GM20000 (cell line): Measurements from ENCODE around the gene CBLN3.

Experiments
- DNase-seq: peaks from one replicate; pipeline ENCODE4 v3.0.0; 2012; ENCODE audit warnings: low spot score
- TF ChIP-seq, protein P1 (sequence below): IDR thresholded peaks from 2 replicates; pipeline ENCODE4 v1.5.1; 2012; ENCODE audit warnings: mild to moderate bottlenecking, control low read depth; ENCODE audit errors: extremely low read depth, missing control alignments

CBLN3 gene

DNA sequence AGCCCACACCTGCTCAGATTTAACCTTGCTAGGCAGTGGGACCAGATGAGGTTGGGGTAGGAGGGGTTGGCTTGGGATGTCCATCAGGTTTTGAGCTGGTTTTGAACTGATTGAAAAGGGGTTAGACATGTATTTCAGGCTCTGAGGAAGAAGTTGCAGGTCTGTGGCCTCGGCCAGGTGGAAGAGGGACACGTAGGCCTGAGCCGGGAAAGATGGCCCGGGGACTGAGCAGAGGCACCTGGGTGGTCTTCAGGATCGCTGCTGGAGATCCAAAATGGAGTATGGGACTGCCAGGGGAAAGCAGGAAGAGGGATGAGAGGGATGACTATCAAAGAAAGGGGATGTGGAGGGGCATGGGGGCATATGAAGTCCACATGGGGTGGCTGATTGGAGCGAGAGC is 23.1 kb downstream of the CBLN3 start:
- TF ChIP-seq, protein P1, sequence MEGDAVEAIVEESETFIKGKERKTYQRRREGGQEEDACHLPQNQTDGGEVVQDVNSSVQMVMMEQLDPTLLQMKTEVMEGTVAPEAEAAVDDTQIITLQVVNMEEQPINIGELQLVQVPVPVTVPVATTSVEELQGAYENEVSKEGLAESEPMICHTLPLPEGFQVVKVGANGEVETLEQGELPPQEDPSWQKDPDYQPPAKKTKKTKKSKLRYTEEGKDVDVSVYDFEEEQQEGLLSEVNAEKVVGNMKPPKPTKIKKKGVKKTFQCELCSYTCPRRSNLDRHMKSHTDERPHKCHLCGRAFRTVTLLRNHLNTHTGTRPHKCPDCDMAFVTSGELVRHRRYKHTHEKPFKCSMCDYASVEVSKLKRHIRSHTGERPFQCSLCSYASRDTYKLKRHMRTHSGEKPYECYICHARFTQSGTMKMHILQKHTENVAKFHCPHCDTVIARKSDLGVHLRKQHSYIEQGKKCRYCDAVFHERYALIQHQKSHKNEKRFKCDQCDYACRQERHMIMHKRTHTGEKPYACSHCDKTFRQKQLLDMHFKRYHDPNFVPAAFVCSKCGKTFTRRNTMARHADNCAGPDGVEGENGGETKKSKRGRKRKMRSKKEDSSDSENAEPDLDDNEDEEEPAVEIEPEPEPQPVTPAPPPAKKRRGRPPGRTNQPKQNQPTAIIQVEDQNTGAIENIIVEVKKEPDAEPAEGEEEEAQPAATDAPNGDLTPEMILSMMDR, result no peak

DNA sequence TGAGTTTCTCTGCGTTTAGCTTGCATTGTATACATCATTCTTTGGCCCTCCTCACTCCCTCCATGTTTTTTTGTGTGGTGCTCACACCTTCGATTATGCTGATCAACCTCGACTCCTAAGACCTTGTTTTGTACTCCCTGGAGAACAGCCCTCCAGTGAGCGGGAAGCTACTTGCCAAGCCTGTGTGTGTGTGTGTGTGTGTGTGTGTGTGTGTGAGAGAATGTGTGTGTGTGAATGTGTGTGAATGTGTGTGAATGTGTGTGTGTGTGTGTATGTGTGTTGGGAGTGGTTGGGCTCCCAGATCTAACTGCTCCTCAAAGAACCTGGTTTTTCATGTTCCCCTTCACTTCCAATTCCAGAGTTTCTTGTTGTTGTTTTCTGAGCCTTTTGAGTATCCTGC is 24.7 kb downstream of the CBLN3 start:
- TF ChIP-seq, protein P1, result no peak
- DNase-seq, result no peak

More for the DNA sequence above, 23.1 kb downstream of the CBLN3 start:
- no peak for DNase-seq

DNA sequence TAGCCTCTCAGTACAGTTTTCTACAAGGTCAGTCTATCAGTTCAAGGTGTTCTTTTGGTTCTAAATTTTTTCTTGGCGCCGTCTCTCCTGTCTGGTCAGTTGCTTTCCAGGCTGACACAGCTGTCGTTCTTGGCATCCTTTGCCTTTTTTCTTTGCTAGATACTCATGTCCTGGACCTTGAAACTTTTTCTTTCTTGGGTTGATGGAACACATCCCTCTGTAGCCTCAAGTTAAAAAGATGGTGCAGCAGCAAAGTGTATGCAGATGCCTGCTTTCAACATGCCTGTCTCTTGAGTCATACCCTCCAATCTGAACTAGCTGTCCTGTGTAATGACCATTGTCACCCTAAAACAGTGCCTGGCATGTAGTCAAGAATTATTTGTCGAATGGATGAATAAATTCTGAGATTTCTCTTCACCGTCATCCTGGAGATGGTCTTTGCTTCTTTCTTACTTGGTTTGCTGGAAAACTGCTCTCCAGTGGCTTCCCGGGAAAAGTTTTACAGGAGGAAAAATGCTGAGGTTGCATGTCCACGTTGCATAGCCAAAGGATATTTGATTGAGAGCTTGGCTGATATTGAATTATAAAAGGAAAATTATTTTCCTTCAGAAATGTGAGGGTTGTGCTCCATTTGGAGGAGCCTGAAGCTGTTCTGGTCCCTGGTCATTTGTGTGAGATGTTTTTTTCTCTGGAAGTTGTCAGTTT is 26.0 kb downstream of the CBLN3 start:
- no peak for DNase-seq
- TF ChIP-seq, protein P1, result no peak

DNA sequence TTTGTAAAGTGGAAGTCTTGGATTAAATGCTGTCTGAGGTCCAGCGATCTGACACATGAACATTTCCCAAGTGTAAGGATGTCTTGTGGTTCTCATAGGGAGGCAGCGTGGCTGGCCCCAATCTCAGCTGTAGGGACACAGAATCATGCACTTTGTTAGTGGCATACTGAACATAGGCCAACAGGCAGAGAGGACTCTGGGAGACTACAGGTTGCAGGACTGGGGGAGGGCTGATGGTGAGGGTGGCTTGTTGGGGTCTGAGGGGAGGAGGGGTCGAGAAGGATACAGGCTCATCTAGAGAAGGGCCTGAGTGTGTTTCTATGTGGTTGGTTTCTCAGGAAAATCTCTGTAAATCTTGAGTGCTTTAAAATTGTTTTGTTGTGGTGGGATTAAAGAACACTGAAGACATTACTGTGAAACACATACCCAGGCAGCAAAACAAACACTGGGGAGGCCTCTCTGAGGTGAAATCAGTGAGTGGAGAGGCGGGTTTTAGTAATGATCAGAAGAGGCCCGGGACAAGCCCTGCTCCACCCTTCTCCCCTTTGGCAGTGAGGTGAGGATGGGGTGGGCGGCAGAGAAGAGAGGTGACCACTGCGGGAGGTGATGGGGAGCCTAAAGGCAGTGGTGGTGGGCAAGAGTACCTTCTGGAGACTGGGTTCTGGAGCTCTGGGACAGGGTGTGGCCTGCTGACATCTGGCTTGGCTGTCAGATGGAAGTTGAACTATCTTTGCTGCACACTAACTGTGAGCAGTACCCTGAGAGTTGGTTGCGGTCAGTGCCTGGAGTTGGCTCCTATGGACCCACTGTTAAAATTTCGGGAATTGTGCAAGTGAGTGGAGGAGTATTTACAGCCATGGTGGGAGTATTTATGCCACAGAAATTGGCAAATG is 27.4 kb downstream of the CBLN3 start:
- TF ChIP-seq, protein P1, result no peak
- DNase-seq, result no peak

DNA sequence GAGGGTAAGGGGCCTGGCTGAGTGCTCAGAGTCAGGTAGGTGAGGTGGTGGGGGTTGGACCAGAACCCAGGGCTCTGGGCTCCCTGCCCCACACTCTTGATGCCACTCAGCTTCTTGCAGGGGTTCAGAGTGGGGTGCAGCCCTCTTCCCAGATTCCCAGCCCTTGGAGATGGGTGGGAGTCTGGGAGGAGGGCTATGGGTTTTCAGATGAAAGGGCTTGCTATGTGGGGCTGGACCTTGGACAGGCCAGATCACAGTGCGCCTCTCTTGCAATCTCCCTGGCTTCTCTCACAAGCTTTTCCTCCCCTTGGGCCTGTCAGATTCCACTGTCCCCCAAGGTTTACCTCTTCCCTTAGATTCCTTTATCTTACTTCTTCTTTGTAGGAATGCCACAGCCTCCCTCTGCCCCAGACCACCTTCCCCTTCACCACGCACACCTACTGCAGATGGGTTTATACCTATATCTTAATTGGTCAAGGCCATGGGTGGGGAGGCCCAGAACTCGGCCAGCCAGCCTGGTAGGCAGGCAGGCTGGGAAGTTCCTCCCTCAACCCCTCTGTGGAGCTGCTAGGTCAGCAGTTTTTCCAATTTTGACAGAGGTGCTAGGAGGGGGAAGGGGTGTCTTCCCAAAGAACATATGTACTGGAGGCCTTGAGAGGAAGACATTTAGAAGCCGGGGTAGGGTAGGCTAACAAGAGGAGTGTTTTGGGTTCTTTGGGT is 29.3 kb downstream of the CBLN3 start:
- DNase-seq, result no peak
- TF ChIP-seq, protein P1, result no peak

DNA sequence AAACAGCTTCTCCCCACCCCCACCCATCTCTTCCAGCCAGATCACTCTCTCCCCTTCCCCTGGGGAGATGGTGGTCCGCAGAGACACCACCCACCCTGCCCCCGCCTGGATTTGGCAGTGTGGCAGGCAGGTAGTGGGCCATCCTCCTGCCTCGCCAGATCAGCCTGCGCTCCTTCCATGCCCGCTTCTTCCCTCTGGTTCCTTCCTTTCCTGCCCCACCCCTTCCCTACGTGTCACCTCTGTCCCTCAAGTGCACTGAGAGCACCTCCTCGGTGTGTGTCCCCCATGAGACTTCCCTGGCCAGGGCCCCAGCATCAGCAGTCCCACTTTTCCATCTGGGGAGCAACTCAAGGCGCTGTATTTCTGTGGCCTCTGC is 30.0 kb downstream of the CBLN3 start:
- no peak for DNase-seq
- TF ChIP-seq, protein P1, result no peak
